HG03108 (cell line): ENCODE measurements around the gene TDRD15.
"Not testable (repeated sequence)": the region's sequence is repeated elsewhere in the genome, so short reads cannot be mapped to it uniquely, and the experiment has no call there.

Experiments
- ATAC-seq: cut with Tn5 transposase; IDR thresholded peaks from one replicate; pipeline ENCODE4 v1.9.1; 2021; ENCODE audit warnings: moderate library complexity; ENCODE audit not compliant: unreplicated experiment

TDRD15 gene

GRCh38 chr2:21142149-21142548 lies 18.4 kb downstream of the TDRD15 start:
- ATAC-seq: no peak

- no peak for ATAC-seq
Measured at GRCh38 chr2:21146638-21147037, 22.9 kb downstream of the TDRD15 start.

GRCh38 chr2:21148718-21149117 lies 24.9 kb downstream of the TDRD15 start:
- ATAC-seq: no peak

DNA sequence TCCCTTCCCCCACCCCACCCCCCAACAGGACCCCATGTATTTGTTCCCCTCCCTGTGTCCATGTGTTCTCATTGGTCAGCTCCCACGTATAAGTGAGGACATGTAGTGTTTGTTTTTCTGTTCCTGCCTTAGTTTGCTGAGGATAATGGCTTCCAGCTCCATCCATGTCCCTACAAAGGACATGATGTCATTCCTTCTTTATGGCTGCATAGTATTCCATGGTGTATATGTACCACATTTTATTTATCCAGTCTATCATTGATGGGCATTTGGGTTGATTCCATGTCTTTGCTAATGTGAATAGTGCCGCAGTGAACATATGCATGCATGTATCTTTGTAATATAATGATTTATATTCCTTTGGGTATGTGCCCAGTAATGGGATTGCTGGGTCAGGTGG lies 27.5 kb downstream of the TDRD15 start:
- ATAC-seq: not testable (repeated sequence)

DNA sequence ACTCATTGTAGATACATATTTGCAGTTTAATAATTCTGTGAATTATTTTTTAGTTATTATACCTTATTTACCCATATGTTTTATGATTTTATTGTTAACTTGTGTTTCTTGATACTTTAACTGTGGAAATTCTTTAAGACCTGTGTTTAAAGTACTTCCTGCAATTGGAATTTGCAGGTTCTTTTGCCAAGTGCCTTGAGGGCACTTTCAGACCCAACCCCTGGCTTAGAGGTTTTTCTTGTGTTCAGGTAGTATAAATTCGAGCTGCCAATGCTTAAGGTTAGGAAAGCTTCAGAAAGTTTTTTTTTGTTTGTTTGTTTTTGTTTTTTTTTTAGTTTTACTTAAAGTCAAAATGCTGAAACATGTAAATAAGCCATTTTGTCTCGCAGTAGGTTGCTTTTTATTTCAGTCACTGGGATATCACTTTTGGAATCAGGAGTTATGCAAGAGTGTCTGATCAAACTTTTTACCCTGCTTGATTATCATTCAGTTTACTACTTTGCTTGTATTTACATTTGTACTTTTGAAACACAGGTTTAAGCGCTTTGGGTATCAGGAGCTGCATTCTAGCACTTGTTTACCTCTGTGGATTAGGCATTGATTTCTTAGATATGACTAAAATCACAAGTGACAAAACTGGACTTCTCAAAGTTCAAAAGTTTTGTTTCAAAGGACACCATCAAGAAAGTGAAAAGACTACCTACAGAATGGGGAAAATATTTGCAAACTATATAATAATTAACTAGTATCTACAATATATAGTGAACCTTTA lies 31.8 kb downstream of the TDRD15 start:
- ATAC-seq: no peak

GRCh38 chr2:21161122-21161521 lies 37.4 kb downstream of the TDRD15 start:
- no peak for ATAC-seq

DNA sequence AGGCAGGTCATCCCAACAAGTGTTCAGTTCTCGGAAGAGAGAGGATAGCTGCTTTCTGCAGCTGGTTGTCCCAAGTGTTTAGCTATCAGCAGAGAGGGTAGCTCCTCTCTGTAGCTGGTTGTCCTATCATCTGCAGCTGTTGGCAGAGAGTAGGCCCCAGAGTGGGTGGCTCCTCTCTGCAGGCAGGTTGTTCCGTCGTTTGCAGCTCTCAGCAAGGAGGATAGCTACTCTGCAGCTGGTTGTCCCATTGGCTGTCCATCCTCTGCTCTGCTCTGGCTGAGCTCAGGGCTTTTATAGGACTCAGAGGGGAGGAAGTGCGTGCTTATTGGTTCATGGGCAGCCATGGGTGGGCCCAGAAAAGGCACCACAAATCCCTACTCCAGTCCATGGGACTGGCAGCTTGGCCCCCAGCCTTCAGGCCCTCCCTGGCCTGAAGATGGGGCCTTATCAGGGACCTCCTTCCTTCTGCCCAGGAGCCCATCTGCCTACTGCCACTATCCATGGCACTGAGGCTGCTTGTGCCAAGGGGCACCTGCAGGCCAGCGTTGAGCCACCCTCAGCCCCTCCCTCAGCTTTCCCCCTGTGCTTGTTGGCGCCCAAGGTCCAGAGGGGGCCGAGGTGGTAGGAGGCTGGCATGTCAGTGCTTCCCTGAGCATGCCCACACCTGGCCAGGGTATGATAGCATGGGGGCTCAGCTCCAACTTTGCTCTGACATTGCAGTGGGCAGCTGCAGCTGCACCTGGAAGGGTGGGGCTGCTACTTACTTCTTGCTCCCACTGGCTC lies 38.3 kb downstream of the TDRD15 start:
- ATAC-seq: no peak

DNA sequence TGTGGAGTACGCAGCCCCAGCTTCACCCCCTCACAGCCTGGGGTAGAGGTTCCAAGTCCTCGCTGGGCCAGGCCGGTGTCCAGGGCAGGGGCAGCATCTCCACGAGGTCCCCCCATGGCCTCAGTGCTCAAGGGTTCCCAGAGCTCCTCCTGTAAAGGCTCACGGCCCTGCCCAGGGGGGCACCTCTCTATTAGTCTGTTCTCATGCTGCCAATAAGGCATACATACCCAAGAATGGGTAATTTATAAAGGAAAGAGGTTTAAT lies 38.8 kb downstream of the TDRD15 start:
- no peak for ATAC-seq

- ATAC-seq: no peak
Measured at GRCh38 chr2:21163213-21163612, 39.4 kb downstream of the TDRD15 start.

GRCh38 chr2:21165350-21165749 lies 41.6 kb downstream of the TDRD15 start:
- ATAC-seq: no peak

DNA sequence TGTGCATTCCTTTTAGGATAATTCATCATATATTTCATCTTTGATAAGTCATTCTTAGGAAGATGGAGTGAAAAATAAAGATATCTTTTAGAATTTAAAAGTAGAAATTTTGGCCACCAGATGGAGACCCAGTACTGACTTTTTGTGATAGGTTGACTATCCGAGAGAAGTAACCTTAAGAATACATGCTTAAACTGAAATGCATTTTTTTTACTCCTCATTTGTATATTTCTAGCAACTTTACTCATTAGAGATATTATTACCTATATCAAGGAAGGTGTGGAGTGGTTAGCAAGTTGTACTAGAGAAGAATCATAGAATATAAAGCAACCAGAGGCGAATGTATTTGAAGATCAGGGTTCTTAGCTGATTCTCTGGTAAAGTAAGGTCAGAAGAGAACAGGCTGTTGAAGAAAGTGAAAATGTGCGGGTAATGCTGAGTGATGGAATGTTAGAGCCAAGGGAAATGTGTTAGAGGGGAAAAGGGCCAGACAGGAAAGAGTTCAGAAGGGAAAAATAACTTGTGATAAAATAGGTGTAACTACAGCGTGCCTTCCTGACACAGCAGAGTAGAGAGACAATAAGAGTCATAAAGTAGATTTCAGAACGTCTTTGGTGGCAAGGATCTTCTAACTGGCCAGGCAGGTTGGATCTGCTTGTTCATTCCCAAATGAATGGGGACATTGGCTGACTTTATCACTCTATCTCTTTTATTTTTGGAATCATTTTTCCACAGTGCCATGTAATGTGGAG lies 52.3 kb downstream of the TDRD15 start:
- no peak for ATAC-seq

DNA sequence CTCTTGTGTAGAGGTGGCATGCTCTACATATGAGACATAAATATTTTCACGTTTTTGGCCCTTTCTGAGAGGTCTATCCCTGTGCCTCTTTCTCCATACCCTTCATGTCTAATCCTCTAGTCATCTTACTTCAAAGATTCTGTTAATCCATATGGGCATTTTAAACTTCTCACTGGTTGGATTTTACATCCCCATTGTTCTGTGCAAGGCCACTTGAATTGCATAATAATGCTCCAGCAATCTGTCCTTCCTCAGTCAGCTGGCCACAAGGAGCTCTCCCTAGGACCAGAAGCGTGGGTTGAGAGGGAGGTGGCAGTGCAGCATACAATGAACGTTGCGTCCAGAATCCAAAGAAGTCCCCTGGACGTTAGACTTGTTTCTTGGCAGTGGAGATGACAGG lies 58.2 kb downstream of the TDRD15 start:
- ATAC-seq: no peak

DNA sequence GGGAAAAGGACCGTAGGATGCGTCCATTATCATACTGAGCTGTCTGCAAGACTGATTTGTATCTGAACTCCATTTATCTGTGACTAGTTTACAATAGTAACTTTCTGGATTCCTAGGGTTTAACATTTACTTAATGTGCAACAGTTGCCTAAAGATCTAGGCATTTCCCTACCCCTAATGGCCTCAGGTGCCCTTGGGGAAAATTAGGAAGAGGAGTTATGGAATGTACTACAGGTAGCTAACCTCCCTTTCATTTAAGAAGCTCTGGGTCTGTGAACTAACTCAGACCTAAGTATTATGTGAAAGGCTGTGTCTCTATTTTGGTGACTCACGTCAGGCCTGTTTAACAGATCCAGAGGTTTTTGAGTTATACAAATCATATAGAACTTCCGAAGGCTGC lies 59.5 kb downstream of the TDRD15 start:
- no peak for ATAC-seq

GRCh38 chr2:21183726-21184125 lies 60.0 kb downstream of the TDRD15 start:
- ATAC-seq: no peak

DNA sequence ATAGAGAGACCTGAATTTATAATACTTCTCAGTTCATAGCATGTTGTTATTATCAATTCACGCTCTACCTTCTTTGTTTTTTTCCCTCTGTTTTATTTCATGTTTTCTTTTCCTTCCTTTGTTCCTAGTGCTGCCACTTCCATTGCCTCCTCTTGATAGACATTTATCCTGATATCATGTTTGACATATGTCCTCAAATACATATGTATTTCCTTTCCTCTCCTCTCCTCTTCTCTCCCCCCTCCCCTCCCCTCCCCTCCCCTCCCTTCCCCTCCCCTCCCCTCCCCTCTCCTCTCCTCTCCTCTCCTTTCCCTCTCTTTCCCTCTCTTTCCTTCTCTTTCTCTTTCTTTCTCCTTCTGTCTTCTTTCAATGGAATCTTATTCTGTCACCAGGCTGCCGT lies 67.8 kb downstream of the TDRD15 start:
- ATAC-seq: no peak
